GM18520 (cell line): Measurements from ENCODE around the gene WDFY1.

Experiments
- ATAC-seq: cut with Tn5 transposase; IDR thresholded peaks from one replicate; pipeline ENCODE4 v1.9.1; 2021; ENCODE audit not compliant: unreplicated experiment

The WDFY1 gene

GRCh38 chr2:223944703-223945531 is at the start of gene WDFY1:
Gene WDFY1, minus strand, starts transcription at chr2:223945335. Its CDS starts 51 bp downstream, at chr2:223945284.
- peak; percentile 56 for ATAC-seq

GRCh38 chr2:223994562-223995162 is 49.5 kb upstream of the WDFY1 start:
- ATAC-seq = peak; percentile 58

- ATAC-seq = peak; percentile 37
Observed at GRCh38 chr2:223993634-223994232, 48.6 kb upstream of the WDFY1 start.

GRCh38 chr2:223991611-223992010 is 46.5 kb upstream of the WDFY1 start:
- no peak for ATAC-seq

- ATAC-seq = no peak
Observed at GRCh38 chr2:223989856-223990232, 44.7 kb upstream of the WDFY1 start.

- ATAC-seq = no peak
Observed at GRCh38 chr2:223989206-223989855, 44.2 kb upstream of the WDFY1 start.

GRCh38 chr2:223981241-223981640 is 36.1 kb upstream of the WDFY1 start:
- ATAC-seq = no peak

GRCh38 chr2:223980803-223981202 is 35.7 kb upstream of the WDFY1 start:
- ATAC-seq = no peak

- ATAC-seq = no peak
Observed at GRCh38 chr2:223980397-223980735, 35.2 kb upstream of the WDFY1 start.

GRCh38 chr2:223979730-223980396 is 34.7 kb upstream of the WDFY1 start:
- ATAC-seq = no peak

GRCh38 chr2:223978451-223978850 is 33.3 kb upstream of the WDFY1 start:
- ATAC-seq = no peak

- no peak for ATAC-seq
Observed at GRCh38 chr2:223976635-223977226, 31.6 kb upstream of the WDFY1 start.

GRCh38 chr2:223973606-223974005 is 28.5 kb upstream of the WDFY1 start:
- no peak for ATAC-seq

GRCh38 chr2:223972656-223973102 is 27.5 kb upstream of the WDFY1 start:
- ATAC-seq = no peak

- no peak for ATAC-seq
Observed at GRCh38 chr2:223971731-223972130, 26.6 kb upstream of the WDFY1 start.

GRCh38 chr2:223970343-223971128 is 25.4 kb upstream of the WDFY1 start:
- peak; percentile 63 for ATAC-seq

- peak; percentile 17 for ATAC-seq
Observed at GRCh38 chr2:223969856-223970255, 24.7 kb upstream of the WDFY1 start.

GRCh38 chr2:223969315-223969714 is 24.2 kb upstream of the WDFY1 start:
- no peak for ATAC-seq

- ATAC-seq = no peak
Observed at GRCh38 chr2:223967981-223968380, 22.8 kb upstream of the WDFY1 start.

- no peak for ATAC-seq
Observed at GRCh38 chr2:223959688-223960087, 14.6 kb upstream of the WDFY1 start.
